Breast epithelium (tissue), 3 donors: ENCODE results near the gene TSHZ1.

Experiments used
- CTCF ChIP-seq, 3 donors: fragments of 450-650 bp; IDR thresholded peaks; one replicate each; pipeline ENCODE4 v1.5.1; 2016 to 2017; ENCODE audit warnings: antibody characterized with exemption in 3 of 3, mild to moderate bottlenecking in 3 of 3, moderate library complexity in 3 of 3
- POLR2A ChIP-seq: fragments of 450-650 bp; IDR thresholded peaks from one replicate; pipeline ENCODE4 v1.6.1; 2016; ENCODE audit warnings: antibody characterized with exemption, mild to moderate bottlenecking, moderate library complexity

GRCh38 chr18:75162978-75163377 is 47.6 kb upstream of the TSHZ1 start:
- TF ChIP-seq POLR2A (no peak), CTCF (IDR thresholded peaks at IDR 0.05) (no peak)
